GM23338 (cell line): Measurements from ENCODE around the gene OR2J3. TPM values are rescaled to one million over a fixed set of nuclear protein-coding genes. Genes with fewer than 3 reads are reported as not detected.
"Not testable (repeated sequence)": the region's sequence is repeated elsewhere in the genome, so short reads cannot be mapped to it uniquely, and the experiment has no call there.

Experiments used
- ATAC-seq: fragments of 200-7000 bp; cut with Tn5 transposase; 3 replicates; pipeline ENCODE4 v1.9.1; 2020
- DNase-seq: peaks from one replicate; pipeline ENCODE4 v3.0.0-alpha.2; 2015; ENCODE audit warnings: low spot score
- H2AFZ ChIP-seq: fragments of 200-600 bp; sonication (generic); 2 replicates; pipeline ENCODE4 v1.8.0; 2016; ENCODE audit warnings: antibody characterized with exemption, mild to moderate bottlenecking, moderate library complexity
- H3F3A ChIP-seq: fragments of 200-600 bp; sonication (generic); replicated peaks from 2 replicates; pipeline ENCODE4 v1.8.0; 2017; ENCODE audit warnings: antibody characterized with exemption, mixed run types, low read depth
- H3K27ac ChIP-seq: fragments of 200-600 bp; sonication (generic); 2 replicates; pipeline ENCODE4 v1.6.1; 2016; ENCODE audit warnings: low read depth
- H3K27me3 ChIP-seq: fragments of 200-600 bp; sonication (generic); 2 replicates; pipeline ENCODE4 v1.8.0; 2016; ENCODE audit warnings: mild to moderate bottlenecking, mixed run types, moderate library complexity; ENCODE audit not compliant: insufficient read depth
- H3K36me3 ChIP-seq: fragments of 200-600 bp; sonication (generic); 2 replicates; pipeline ENCODE4 v1.8.0; 2016; ENCODE audit warnings: mild to moderate bottlenecking; ENCODE audit not compliant: insufficient read depth
- H3K4me1 ChIP-seq: fragments of 200-600 bp; sonication (generic); 2 replicates; pipeline ENCODE4 v1.8.0; 2016; ENCODE audit warnings: mild to moderate bottlenecking, moderate library complexity; ENCODE audit not compliant: insufficient read depth
- H3K4me2 ChIP-seq: fragments of 200-600 bp; sonication (generic); 2 replicates; pipeline ENCODE4 v1.7.1; 2017; ENCODE audit warnings: mixed run types
- H3K4me3 ChIP-seq: fragments of 200-600 bp; sonication (generic); 2 replicates; pipeline ENCODE4 v1.6.1; 2016; ENCODE audit warnings: mixed run types
- H3K79me2 ChIP-seq: fragments of 200-600 bp; sonication (generic); replicated peaks from 2 replicates; pipeline ENCODE4 v1.8.0; 2017; ENCODE audit warnings: mild to moderate bottlenecking; ENCODE audit not compliant: insufficient read depth
- H3K9me2 ChIP-seq: fragments of 200-600 bp; sonication (generic); 2 replicates; pipeline ENCODE4 v1.8.0; 2017; ENCODE audit not compliant: insufficient read depth
- H4K20me1 ChIP-seq: fragments of 200-600 bp; sonication (generic); replicated peaks from 2 replicates; pipeline ENCODE4 v1.8.0; 2017; ENCODE audit warnings: mild to moderate bottlenecking; ENCODE audit not compliant: insufficient read depth
- H3K27ac Mint-ChIP-seq: 2 replicates; pipeline ENCODE4 v1.8.0; 2020; ENCODE audit warnings: inconsistent platforms, mild to moderate bottlenecking, moderate library complexity, mixed read lengths
- H3K27me3 Mint-ChIP-seq: 3 replicates; pipeline ENCODE4 v1.8.0; 2022; ENCODE audit warnings: low read depth, mild to moderate bottlenecking, moderate library complexity, mixed read lengths, inconsistent platforms; ENCODE audit not compliant: insufficient read depth, poor library complexity
- H3K36me3 Mint-ChIP-seq: 3 replicates; pipeline ENCODE4 v1.8.0; 2021; ENCODE audit warnings: low read depth, mild to moderate bottlenecking, inconsistent platforms, moderate library complexity, mixed read lengths
- H3K4me1 Mint-ChIP-seq: 3 replicates; pipeline ENCODE4 v1.8.0; 2020; ENCODE audit warnings: mild to moderate bottlenecking, inconsistent platforms, mixed read lengths
- H3K4me3 Mint-ChIP-seq: 3 replicates; pipeline ENCODE4 v1.8.0; 2021; ENCODE audit warnings: moderate library complexity, mild to moderate bottlenecking, inconsistent platforms, mixed read lengths
- H3K9me3 Mint-ChIP-seq: 3 replicates; pipeline ENCODE4 v1.8.0; 2020; ENCODE audit warnings: moderate library complexity, mild to moderate bottlenecking, inconsistent platforms, mixed read lengths
- CTCF ChIP-seq, 2 experiments: fragments of 200-600 bp in 1 of 2; sonication (generic) in 1 of 2; conservative IDR thresholded peaks; 2 replicates each; pipeline versions ENCODE4 v1.5.1 to v1.6.1; 2016 to 2017; ENCODE audit warnings: antibody characterized with exemption in 2 of 2, low read depth in 2 of 2, mild to moderate bottlenecking in 2 of 2, moderate library complexity in 1 of 2
- JUNB ChIP-seq: IDR thresholded peaks from one replicate; pipeline ENCODE4 v1.6.1; 2016; ENCODE audit warnings: antibody characterized with exemption; ENCODE audit not compliant: unreplicated experiment
- NANOG ChIP-seq: IDR thresholded peaks from 2 replicates; pipeline ENCODE4 v1.6.1; 2016; ENCODE audit warnings: antibody characterized with exemption, borderline replicate concordance
- POLR2AphosphoS5 ChIP-seq: IDR thresholded peaks from 2 replicates; pipeline ENCODE4 v1.6.1; 2016; ENCODE audit warnings: antibody characterized with exemption, low read depth
- REST ChIP-seq: IDR thresholded peaks from one replicate; pipeline ENCODE4 v1.6.1; 2018; ENCODE audit warnings: antibody characterized with exemption; ENCODE audit not compliant: unreplicated experiment
- ZNF114 ChIP-seq: fragments of 250-450 bp; sonication (Bioruptor Pico); IDR thresholded peaks from 2 replicates; pipeline ENCODE4 v1.5.0; 2020; ENCODE audit warnings: mild to moderate bottlenecking, moderate library complexity
- ZNF331 ChIP-seq: fragments of 250-450 bp; sonication (Bioruptor Pico); IDR thresholded peaks from 2 replicates; pipeline ENCODE4 v1.5.0; 2020; ENCODE audit warnings: low read depth, mild to moderate bottlenecking, moderate library complexity
- polyA plus RNA-seq: library from polyadenylated mRNA; unstranded; fragments of >200 nt; fragmentation: Nextera tagmentation; extraction: Ambion mirVana; gene quantifications from 2 replicates; pipeline ENCODE4 v1.2.1, GENCODE V29; 2016
- total RNA-seq: library from RNA; depleted of rRNA; stranded (reverse); fragments of >200 nt; shearing (Covaris generic); gene quantifications from 2 replicates; pipeline ENCODE4 v1.2.3, GENCODE V29; 2014; rRNA removed
- TF ChIP-seq, protein P1 (sequence below): IDR thresholded peaks from 2 replicates; pipeline ENCODE4 v1.6.1; 2016; ENCODE audit warnings: antibody characterized with exemption

The OR2J3 gene
- total and polyA plus RNA-seq, 2 experiments from 2014 or later: 0.35 TPM; not detected in 1

DNA sequence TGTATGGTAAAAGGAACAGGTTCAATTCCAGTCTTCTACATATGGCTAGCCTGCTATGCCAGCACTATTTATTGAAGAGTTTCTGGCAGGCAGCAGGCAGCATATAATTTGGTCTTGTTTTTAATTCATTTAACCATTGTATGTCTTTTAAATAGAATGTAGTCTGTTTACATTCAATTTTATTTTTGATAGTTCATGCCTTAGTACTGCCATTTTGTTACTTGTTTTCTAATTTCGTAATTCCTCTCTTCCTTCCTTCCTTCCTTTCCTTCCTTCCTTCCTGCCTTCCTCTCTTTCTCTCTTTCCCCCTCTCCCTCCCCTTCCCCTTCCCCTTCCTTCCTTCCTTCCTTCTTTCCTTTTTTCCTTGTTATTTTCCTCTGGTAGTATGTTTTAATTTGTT is 45.2 kb downstream of the OR2J3 start (continued):
- TF ChIP-seq, protein P1, sequence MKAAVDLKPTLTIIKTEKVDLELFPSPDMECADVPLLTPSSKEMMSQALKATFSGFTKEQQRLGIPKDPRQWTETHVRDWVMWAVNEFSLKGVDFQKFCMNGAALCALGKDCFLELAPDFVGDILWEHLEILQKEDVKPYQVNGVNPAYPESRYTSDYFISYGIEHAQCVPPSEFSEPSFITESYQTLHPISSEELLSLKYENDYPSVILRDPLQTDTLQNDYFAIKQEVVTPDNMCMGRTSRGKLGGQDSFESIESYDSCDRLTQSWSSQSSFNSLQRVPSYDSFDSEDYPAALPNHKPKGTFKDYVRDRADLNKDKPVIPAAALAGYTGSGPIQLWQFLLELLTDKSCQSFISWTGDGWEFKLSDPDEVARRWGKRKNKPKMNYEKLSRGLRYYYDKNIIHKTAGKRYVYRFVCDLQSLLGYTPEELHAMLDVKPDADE: no peak
- no peak for TF ChIP-seq CTCF (conservative IDR thresholded peaks at IDR 0.05; ENCODE audit: low read depth in 2 of 2)
- TF ChIP-seq REST: no peak
- TF ChIP-seq JUNB: no peak
- TF ChIP-seq POLR2AphosphoS5: no peak
- no peak for TF ChIP-seq ZNF114 (CRISPR knock-in tag)
- TF ChIP-seq NANOG: no peak
- no peak for TF ChIP-seq ZNF331 (CRISPR knock-in tag)

- H3K27me3 ChIP-seq, H3K27me3 Mint-ChIP-seq, H3K4me1 Mint-ChIP-seq, H3K27ac ChIP-seq, H3K4me3 ChIP-seq, H3K79me2 ChIP-seq, H3K27ac Mint-ChIP-seq, H3F3A ChIP-seq, H3K36me3 Mint-ChIP-seq, H3K4me2 ChIP-seq, H3K4me1 ChIP-seq, H3K36me3 ChIP-seq, H3K9me3 Mint-ChIP-seq, H3K4me3 Mint-ChIP-seq, H2AFZ ChIP-seq, ATAC-seq, H4K20me1 ChIP-seq, DNase-seq, H3K9me2 ChIP-seq: not testable (repeated sequence)
Observed at GRCh38 chr6:29155182-29155581, 47.3 kb downstream of the OR2J3 start.

DNA sequence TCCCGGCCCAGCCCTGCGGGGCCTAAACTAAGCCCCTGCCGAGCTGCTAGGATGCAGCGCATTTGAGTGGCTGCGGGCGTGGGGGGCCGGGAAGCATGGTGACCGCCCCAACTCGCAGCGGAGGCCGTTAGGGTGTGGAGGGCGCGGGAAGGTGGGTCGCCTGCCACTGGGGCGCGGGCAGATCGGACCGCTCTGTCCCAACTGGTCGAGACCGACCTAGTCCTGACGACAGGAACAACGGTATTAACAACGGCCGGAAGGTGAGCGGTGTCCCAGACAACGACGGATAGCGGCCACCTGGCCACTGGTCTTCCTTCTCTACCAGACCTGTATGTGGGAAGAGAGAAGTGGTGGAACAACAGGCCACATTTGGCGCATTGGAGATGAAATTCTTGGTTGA is 52.1 kb downstream of the OR2J3 start:
- H3K4me3 Mint-ChIP-seq, H3K27me3 ChIP-seq, ATAC-seq, H3K4me3 ChIP-seq, H3K36me3 ChIP-seq, DNase-seq, H4K20me1 ChIP-seq, H3K36me3 Mint-ChIP-seq, H3K4me1 Mint-ChIP-seq, H2AFZ ChIP-seq, H3F3A ChIP-seq, H3K27ac Mint-ChIP-seq, H3K9me3 Mint-ChIP-seq, H3K27ac ChIP-seq, H3K9me2 ChIP-seq, H3K4me2 ChIP-seq, H3K4me1 ChIP-seq, H3K79me2 ChIP-seq, H3K27me3 Mint-ChIP-seq: not testable (repeated sequence)

Other genes with a start within 250 kb of the OR2J3 start
- gene TRIM27, start 184.1 kb upstream of the OR2J3 start, total RNA-seq: 98.4 and 127 TPM in 2 replicates
- gene TRIM27, start 184.1 kb upstream of the OR2J3 start, polyA plus RNA-seq: 43.1 and 47.9 TPM in 2 replicates
- gene ZNF311, start 102.7 kb upstream of the OR2J3 start, total RNA-seq: 1.8 and 2.4 TPM in 2 replicates
- gene ZNF311, start 102.7 kb upstream of the OR2J3 start, polyA plus RNA-seq: 1.5 TPM in 2 replicates
- not detected in 2 replicates for gene OR2W1, start 62.9 kb upstream of the OR2J3 start, total RNA-seq
- not detected in 2 replicates for gene OR2W1, start 62.9 kb upstream of the OR2J3 start, polyA plus RNA-seq
- gene OR2B3, start 20.7 kb upstream of the OR2J3 start, total RNA-seq: not detected in 2 replicates
- gene OR2B3, start 20.7 kb upstream of the OR2J3 start, polyA plus RNA-seq: not detected in 2 replicates
- not detected in 2 replicates for gene OR2J1, start 8.6 kb upstream of the OR2J3 start, total RNA-seq
- gene OR2J1, start 8.6 kb upstream of the OR2J3 start, polyA plus RNA-seq: not detected in 2 replicates
- not detected in 2 replicates for gene OR2J2, start 62.8 kb downstream of the OR2J3 start, total RNA-seq
- not detected in 2 replicates for gene OR2J2, start 62.8 kb downstream of the OR2J3 start, polyA plus RNA-seq
- gene OR14J1, start 193.6 kb downstream of the OR2J3 start, total RNA-seq: not detected in 2 replicates
- not detected in 2 replicates for gene OR14J1, start 193.6 kb downstream of the OR2J3 start, polyA plus RNA-seq